Measurements from ENCODE around the gene ANKRD55. TPM values are rescaled to one million over a fixed set of nuclear protein-coding genes. Genes with fewer than 3 reads are reported as not detected.
"Not testable (repeated sequence)": the region's sequence is repeated elsewhere in the genome, so short reads cannot be mapped to it uniquely, and the experiment has no call there.

The ANKRD55 gene
- total RNA-seq, 2 donors from 2014 or later: 0.14 to 0.79 TPM

GRCh38 chr5:56257010-56257409 lies 23.9 kb upstream of the ANKRD55 start:
- DNase-seq (ENCODE audit: low spot score): no peak
- intact Hi-C loops (cut with DNase I): no loop called here

GRCh38 chr5:56255502-56255901 lies 22.4 kb upstream of the ANKRD55 start:
- intact Hi-C loops (cut with DNase I): no loop called here
- no peak for DNase-seq (ENCODE audit: low spot score)

GRCh38 chr5:56253924-56254323 lies 20.8 kb upstream of the ANKRD55 start:
- intact Hi-C loops (cut with DNase I): no loop called here
- no peak for DNase-seq (ENCODE audit: low spot score)

DNA sequence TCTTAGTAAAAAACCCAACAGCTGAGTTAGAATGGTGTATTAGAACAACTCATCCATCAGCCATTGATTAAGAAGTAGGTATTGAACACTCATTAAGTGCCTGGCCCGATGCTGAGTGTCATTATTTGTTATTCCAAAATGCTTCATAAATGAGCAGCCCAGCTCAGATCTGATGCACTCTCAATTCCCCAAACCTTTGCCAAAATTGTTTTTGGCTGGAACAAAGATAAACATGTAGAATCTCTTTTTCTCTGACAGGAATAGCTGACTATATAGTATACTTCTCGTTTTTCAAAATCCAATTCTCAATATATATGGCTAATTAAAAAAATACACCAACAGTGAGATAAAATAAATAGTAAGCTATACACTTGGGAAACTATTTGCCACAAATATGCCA lies 20.0 kb upstream of the ANKRD55 start:
- intact Hi-C loops (cut with DNase I): no loop called here
- no peak for DNase-seq (ENCODE audit: low spot score)

- no peak for DNase-seq (ENCODE audit: low spot score)
- intact Hi-C loops (cut with DNase I): no loop called here
Measured at GRCh38 chr5:56251918-56252553, 18.9 kb upstream of the ANKRD55 start.

DNA sequence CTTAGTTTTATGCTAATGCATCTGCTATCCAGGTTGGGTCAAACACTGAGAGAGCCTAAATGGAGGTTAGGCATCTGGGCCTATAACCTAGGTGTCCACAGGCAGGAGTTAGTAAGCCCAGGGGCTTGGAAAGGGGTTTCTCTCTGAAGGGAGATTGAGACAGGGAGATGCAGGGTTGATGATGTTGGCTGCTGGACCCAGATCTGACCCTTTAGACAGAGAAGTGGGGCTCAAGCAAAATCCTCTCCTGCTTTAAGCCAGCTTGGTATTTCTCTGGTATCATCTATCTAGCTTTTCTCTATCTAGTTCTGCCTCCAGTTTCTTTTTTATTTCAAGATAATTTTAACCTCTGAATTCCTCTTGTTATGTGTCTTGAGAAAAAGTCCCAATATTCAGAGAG lies 18.3 kb upstream of the ANKRD55 start:
- no peak for DNase-seq (ENCODE audit: low spot score)
- intact Hi-C loops (cut with DNase I): no loop called here

DNA sequence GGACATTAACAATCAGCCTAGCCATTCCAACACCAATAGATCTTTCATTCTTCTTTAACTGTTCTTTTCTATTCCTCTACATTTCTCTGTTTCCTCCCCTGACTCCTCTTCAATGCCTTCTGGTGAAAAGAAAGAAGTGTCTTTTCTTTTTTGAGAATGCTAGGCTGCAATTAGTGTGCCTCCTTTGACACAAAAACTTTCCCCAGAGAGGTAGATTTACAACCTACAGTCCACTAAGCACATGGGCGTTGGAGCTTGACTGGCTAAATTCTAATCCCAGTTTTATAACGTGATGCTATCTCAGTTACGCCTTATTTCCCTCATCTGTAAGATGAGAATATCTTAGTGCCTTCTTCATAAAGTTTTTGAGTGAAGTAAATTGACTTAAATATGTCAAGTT lies 16.9 kb upstream of the ANKRD55 start:
- no peak for DNase-seq (ENCODE audit: low spot score)
- intact Hi-C loops (cut with DNase I): no loop called here

DNA sequence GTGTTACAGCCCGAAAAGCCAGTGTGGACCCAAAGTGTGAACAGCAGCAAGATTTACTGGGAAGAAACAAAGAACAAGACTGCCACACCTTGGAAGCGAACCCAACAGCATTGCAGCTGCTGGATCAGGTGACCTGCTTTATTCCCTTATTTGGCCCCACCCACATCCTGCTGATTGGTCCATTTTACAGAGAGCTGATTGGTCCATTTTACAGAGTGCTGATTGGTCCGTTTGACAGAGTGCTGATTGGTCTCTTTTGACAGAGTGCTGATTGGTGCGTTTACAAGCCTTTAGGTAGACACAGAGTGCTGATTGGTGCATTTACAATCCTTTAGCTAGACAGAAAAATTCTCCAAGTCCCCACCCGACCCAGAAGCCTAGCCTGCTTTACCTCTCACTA lies 16.0 kb upstream of the ANKRD55 start:
- DNase-seq (ENCODE audit: low spot score); intact Hi-C loops (cut with DNase I): not testable (repeated sequence)

- no peak for DNase-seq (ENCODE audit: low spot score)
- intact Hi-C loops (cut with DNase I): no loop called here
Measured at GRCh38 chr5:56247592-56247991, 14.5 kb upstream of the ANKRD55 start.

GRCh38 chr5:56246769-56247168 lies 13.6 kb upstream of the ANKRD55 start:
- intact Hi-C loops (cut with DNase I): no loop called here
- DNase-seq (ENCODE audit: low spot score): no peak

DNA sequence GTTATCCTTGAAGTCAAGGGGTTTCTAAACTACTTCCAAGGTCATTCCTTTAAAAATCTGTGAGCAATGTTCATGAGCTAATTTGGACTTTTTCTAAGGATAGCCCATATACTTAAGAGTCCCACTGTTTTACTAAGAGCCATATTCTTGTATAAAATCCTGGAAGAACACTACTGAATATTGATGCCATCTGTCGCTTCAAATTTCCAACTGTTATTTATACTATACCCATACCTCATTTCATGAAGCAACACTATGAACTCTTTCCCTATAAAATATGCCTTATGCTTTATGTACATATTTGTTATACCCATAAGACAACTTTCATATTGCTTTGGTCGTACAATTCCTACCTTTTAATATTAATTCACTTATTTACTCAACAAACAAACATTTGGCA lies 12.4 kb upstream of the ANKRD55 start:
- DNase-seq (ENCODE audit: low spot score): no peak
- intact Hi-C loops (cut with DNase I): no loop called here

DNA sequence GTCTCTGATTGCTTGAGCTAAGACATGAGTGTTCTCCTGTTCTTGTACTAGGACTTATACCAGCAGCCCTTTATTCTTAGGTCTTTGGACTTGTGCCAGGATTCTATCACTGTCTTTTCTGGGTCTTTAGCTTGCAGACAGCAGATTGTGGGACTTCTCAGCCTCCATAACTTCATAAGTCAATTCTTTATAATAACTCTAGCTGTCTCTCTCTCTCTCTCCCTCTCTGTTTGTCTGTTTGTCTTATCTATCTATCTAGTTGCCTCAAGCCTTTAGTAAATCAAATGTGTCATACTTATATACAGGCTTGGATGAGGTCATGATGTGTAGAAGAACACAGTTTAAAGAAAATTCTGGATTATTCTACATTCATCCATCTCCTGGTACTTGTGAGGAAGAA lies 11.5 kb upstream of the ANKRD55 start:
- intact Hi-C loops (cut with DNase I): no loop called here
- no peak for DNase-seq (ENCODE audit: low spot score)

GRCh38 chr5:56242271-56242670 lies 9.1 kb upstream of the ANKRD55 start:
- intact Hi-C loops (cut with DNase I); DNase-seq (ENCODE audit: low spot score): not testable (repeated sequence)

GRCh38 chr5:56232538-56232937 lies 592 bp downstream of the ANKRD55 start:
- intact Hi-C loops (cut with DNase I): no loop called here
- no peak for DNase-seq (ENCODE audit: low spot score)

DNA sequence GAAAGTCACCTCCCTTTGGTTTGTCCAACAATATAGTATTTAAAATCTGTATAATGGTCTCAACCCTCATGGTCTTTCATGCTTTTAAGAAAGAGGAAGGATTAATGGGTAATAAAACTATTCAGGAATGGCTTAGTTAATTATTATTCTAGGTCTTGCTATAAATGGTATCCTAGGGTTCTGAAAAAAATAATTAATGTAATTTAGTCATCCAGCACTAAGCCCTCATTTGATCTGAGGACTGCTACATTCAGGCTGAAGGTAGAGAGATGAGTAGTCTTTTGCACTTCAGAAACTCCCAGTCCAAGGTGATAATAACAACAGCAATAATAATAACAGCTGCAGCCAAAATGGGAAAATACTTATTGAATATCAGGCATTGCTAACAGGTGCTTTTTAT lies 2.6 kb downstream of the ANKRD55 start:
- DNase-seq (ENCODE audit: low spot score): no peak
- intact Hi-C loops (cut with DNase I): no loop called here

DNA sequence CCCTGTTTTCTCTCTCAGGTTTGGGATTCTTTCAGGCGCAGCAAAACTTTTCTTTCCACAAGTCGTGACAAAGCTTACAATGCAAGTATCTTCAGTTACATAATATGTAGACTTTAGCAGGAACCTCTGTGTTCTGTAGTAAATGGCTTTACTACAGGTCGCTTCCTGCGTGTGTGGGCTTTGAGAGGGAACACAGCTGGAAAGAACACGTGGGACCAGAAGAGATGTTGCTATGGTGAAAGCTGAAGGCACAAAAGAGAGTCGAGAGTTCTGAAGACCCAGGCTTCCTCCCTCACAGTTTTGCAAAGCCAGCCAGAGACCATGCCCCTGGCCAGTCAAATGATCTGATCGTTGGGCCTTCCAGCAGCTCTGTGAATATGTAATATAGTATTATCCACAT lies 4.0 kb downstream of the ANKRD55 start:
- no peak for DNase-seq (ENCODE audit: low spot score)
- intact Hi-C loops (cut with DNase I): no loop called here

DNA sequence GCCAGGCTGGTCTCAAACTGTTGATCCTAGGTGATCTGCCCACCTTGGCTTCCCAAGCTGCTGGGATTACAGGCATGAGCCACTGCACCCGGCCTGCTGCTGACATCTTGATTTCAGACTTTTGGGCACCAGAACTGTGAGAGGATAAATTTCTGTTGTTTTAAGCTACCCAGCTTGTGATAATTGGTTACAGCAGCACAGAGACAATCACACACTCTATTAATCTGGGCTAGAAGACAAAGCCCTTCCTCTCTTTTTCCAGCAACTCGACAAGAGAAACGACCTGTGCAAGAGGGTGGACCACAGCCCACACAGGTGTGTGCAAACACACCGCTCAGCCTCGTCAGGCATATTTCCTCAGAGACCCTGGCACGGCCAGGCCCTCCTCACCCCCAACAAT lies 4.5 kb downstream of the ANKRD55 start:
- intact Hi-C loops (cut with DNase I): no loop called here
- no peak for DNase-seq (ENCODE audit: low spot score)

- no peak for DNase-seq (ENCODE audit: low spot score)
- intact Hi-C loops (cut with DNase I): no loop called here
Measured at GRCh38 chr5:56227691-56228090, 5.4 kb downstream of the ANKRD55 start.

- DNase-seq (ENCODE audit: low spot score); intact Hi-C loops (cut with DNase I): not testable (repeated sequence)
Measured at GRCh38 chr5:56223298-56223697, 9.8 kb downstream of the ANKRD55 start.

GRCh38 chr5:56221601-56222000 lies 11.5 kb downstream of the ANKRD55 start:
- DNase-seq (ENCODE audit: low spot score); intact Hi-C loops (cut with DNase I): not testable (repeated sequence)

DNA sequence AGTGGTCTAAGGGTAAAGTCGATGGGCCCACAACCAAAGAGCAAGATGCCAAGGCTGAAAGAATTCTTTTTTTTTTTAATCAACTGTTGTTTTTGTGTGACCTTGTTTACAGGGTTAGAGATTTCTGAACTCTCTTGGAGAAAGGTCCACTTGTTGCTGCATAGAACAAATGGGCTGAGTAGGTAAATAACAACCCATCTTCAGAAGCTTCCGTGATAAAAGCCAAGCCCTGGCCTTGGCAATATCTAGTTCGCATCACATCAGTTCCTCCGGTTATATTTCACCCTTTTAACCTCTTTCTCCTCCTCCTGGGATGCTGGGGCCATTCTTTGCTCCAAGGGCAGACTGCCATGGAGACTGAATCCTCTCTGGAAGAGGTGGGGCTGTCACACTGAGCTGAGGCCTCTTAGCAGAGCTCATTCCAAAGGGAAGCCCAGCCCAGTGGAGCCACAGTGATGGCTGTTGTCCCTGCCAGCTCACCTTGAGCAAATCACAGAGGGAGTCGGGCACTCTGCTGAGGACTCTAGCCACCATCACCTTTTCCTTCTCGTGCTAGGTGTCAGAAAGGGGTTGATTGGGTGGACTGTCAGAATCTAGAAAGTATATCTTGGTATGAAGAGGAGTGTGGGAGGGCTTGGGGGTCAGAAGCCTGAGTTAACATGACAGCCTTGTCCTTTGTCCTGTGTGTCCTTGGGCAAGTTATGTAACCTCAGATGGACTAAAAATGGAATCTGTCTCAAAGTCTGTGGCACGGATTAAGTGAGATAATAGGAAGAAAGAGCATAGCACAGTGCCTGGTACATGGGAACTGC lies 17.9 kb downstream of the ANKRD55 start:
- DNase-seq (ENCODE audit: low spot score): no peak
- intact Hi-C loops (cut with DNase I): no loop called here

Data from posterior vena cava (tissue), 2 donors.